DND-41 (cell line): Measurements from ENCODE around the gene TMEM217.

Source experiments
- ATAC-seq: fragments of 200-7000 bp; cut with Tn5 transposase; 3 replicates; pipeline ENCODE4 v1.9.1; 2021; ENCODE audit warnings: low read depth; ENCODE audit not compliant: insufficient read depth
- DNase-seq: peaks from one replicate; pipeline ENCODE4 v3.0.0-alpha.2; 2020
- H2AFZ ChIP-seq: 2 replicates; pipeline ENCODE4 v1.6.0; 2012; ENCODE audit warnings: low read depth, low read length
- H3K27ac ChIP-seq: 2 replicates; pipeline ENCODE4 v1.5.1; 2012; ENCODE audit warnings: low read length, inconsistent platforms
- H3K27me3 ChIP-seq: fragments of 200-600 bp; sonication (generic); 2 replicates; pipeline ENCODE4 v1.6.0; 2012; ENCODE audit warnings: low read length, mild to moderate bottlenecking, inconsistent platforms; ENCODE audit not compliant: insufficient read depth, poor library complexity
- H3K36me3 ChIP-seq: 2 replicates; pipeline ENCODE4 v1.5.1; 2012; ENCODE audit warnings: low read length, inconsistent platforms; ENCODE audit not compliant: insufficient read depth
- H3K4me1 ChIP-seq: 2 replicates; pipeline ENCODE4 v1.5.1; 2012; ENCODE audit warnings: mild to moderate bottlenecking, low read length; ENCODE audit not compliant: insufficient read depth
- H3K4me2 ChIP-seq: 2 replicates; pipeline ENCODE4 v1.6.0; 2012; ENCODE audit warnings: mild to moderate bottlenecking, moderate library complexity, low read length, inconsistent platforms; ENCODE audit not compliant: insufficient read depth
- H3K4me3 ChIP-seq, 2 experiments: fragments of 200-600 bp in 1 of 2; shearing (Covaris generic) in 1 of 2; 2 replicates each; pipeline ENCODE4 v1.5.1; 2012 to 2016; ENCODE audit warnings: inconsistent platforms in 2 of 2, low read length in 2 of 2, mild to moderate bottlenecking in 2 of 2, low read depth in 1 of 2, moderate library complexity in 1 of 2
- H3K79me2 ChIP-seq: 2 replicates; pipeline ENCODE4 v1.6.0; 2012; ENCODE audit warnings: low read length, inconsistent platforms; ENCODE audit not compliant: insufficient read depth
- H3K9ac ChIP-seq: 2 replicates; pipeline ENCODE4 v1.6.0; 2012; ENCODE audit warnings: low read depth, mild to moderate bottlenecking, inconsistent platforms, low read length, moderate library complexity
- H3K9me3 ChIP-seq: 2 replicates; pipeline ENCODE4 v1.5.1; 2012; ENCODE audit warnings: low read length, moderate library complexity, mild to moderate bottlenecking, inconsistent platforms; ENCODE audit not compliant: insufficient read depth, severe bottlenecking
- H4K20me1 ChIP-seq: 2 replicates; pipeline ENCODE4 v1.6.0; 2012; ENCODE audit warnings: low read length; ENCODE audit not compliant: insufficient read depth
- CTCF ChIP-seq: IDR thresholded peaks from 2 replicates; pipeline ENCODE4 v1.5.1; 2012; ENCODE audit warnings: borderline replicate concordance, low read length, moderate library complexity, mild to moderate bottlenecking; ENCODE audit not compliant: poor library complexity, severe bottlenecking; ENCODE audit errors: extremely low read depth
- EZH2 ChIP-seq: IDR thresholded peaks from 3 replicates; pipeline ENCODE4 v1.6.1; 2012; ENCODE audit warnings: borderline replicate concordance, low read depth, mild to moderate bottlenecking, moderate library complexity, low read length, inconsistent platforms; ENCODE audit not compliant: severe bottlenecking

TMEM217 gene

GRCh38 chr6:37177077-37177934, 80.6 kb downstream of the TMEM217 start:
- TF ChIP-seq CTCF (peak; percentile 36), EZH2 (no peak)
- peaks cover 36% of the 10 kb centered on the region for H3K36me3 ChIP-seq
- H3K4me1 ChIP-seq: peaks cover 48% of the 10 kb centered on the region
- peaks cover 31% of the 10 kb centered on the region for H3K79me2 ChIP-seq
- no peaks in the 10 kb centered on the region for H3K9me3 ChIP-seq
- DNase-seq (peak; percentile 41), ATAC-seq (peak; percentile 44)
- no peak overlapping the region for H3K4me3 ChIP-seq
- H3K27ac ChIP-seq: peak overlapping the region; percentile 12; the same call in 1 of the 2 replicates
- peaks cover 25% of the 10 kb centered on the region for H4K20me1 ChIP-seq
- no peaks in the 10 kb centered on the region for H3K27me3 ChIP-seq
- no peak overlapping the region for H3K4me2 ChIP-seq
- no peak overlapping the region for H2AFZ ChIP-seq
- H3K9ac ChIP-seq: no peak overlapping the region

GRCh38 chr6:37176268-37177076, 81.5 kb downstream of the TMEM217 start:
- peak overlapping the region; percentile 41; the same call in 1 of the 2 replicates for H3K27ac ChIP-seq
- no peaks in the 10 kb centered on the region for H3K9me3 ChIP-seq
- H3K4me1 ChIP-seq: peaks cover 43% of the 10 kb centered on the region
- ATAC-seq: peak; percentile 32
- H3K9ac ChIP-seq: no peak overlapping the region
- no peak overlapping the region for H3K4me2 ChIP-seq
- DNase-seq: peak; percentile 55
- H3K4me3 ChIP-seq: no peak overlapping the region
- peaks cover 37% of the 10 kb centered on the region for H3K79me2 ChIP-seq
- H3K27me3 ChIP-seq: no peaks in the 10 kb centered on the region
- no peak for TF ChIP-seq EZH2
- no peak for TF ChIP-seq CTCF
- H3K36me3 ChIP-seq: peaks cover 43% of the 10 kb centered on the region
- no peak overlapping the region for H2AFZ ChIP-seq
- H4K20me1 ChIP-seq: peaks cover 29% of the 10 kb centered on the region

- H3K79me2 ChIP-seq: peaks cover 45% of the 10 kb centered on the region
- peaks cover 52% of the 10 kb centered on the region for H3K36me3 ChIP-seq
- H3K4me2 ChIP-seq: peak overlapping the region; percentile 95
- no peak for DNase-seq
- TF ChIP-seq CTCF (no peak), EZH2 (no peak)
- peak overlapping the region; percentile 95 for H3K27ac ChIP-seq
- peaks cover 35% of the 10 kb centered on the region for H4K20me1 ChIP-seq
- H3K27me3 ChIP-seq: no peaks in the 10 kb centered on the region
- H3K4me3 ChIP-seq: peak overlapping the region in 1 of 2 experiments; percentile 96; a peak in 1 of 4 replicates
- peaks cover 36% of the 10 kb centered on the region for H3K4me1 ChIP-seq
- H2AFZ ChIP-seq: no peak overlapping the region
- H3K9ac ChIP-seq: peak overlapping the region; percentile 99
- peak; percentile 8; the same call in 2 of the 3 replicates for ATAC-seq
- no peaks in the 10 kb centered on the region for H3K9me3 ChIP-seq
These were observed 82.3 kb downstream of the TMEM217 start for GRCh38 chr6:37175332-37176267.
